Measurements from ENCODE around the gene PIERCE2. TPM values are rescaled to one million over a fixed set of nuclear protein-coding genes. Genes with fewer than 3 reads are reported as not detected.

Gene PIERCE2, protein sequence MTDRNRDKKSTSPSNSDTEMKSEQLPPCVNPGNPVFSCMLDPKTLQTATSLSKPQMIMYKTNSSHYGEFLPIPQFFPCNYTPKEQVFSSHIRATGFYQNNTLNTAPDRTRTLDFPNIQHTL
- total RNA-seq = 3.6 and 5.3 TPM in 2 replicates

GRCh38 chr15:55408012-55408928 lies at the start of gene PIERCE2, which contains the start of gene CCPG1:
TSS of gene PIERCE2 (plus strand) at chr15:55408495. CDS start at chr15:55408769, 274 bp downstream.
TSS of gene CCPG1 (minus strand) at chr15:55408359. CDS start at chr15:55389424, 18,935 bp downstream.
- no peaks in the 10 kb centered on the region for H3K9me3 ChIP-seq (ENCODE audit: low read depth, low read length)

GRCh38 chr15:55360256-55360655 lies 48.0 kb upstream of the PIERCE2 start:
- H3K4me2 ChIP-seq (ENCODE audit: insufficient read depth, low read length) = no peak overlapping the region
- no peaks in the 10 kb centered on the region for H3K27me3 ChIP-seq (ENCODE audit: insufficient read depth, low read length)
- H3K9me3 ChIP-seq (ENCODE audit: low read depth, low read length) = no peaks in the 10 kb centered on the region
- peak overlapping the region; percentile 17 for H2AFZ ChIP-seq (ENCODE audit: low read length)
- DNase-seq (ENCODE audit: insufficient read length, low spot score, missing footprints) = peak; percentile 32
- TF ChIP-seq, protein P1, sequence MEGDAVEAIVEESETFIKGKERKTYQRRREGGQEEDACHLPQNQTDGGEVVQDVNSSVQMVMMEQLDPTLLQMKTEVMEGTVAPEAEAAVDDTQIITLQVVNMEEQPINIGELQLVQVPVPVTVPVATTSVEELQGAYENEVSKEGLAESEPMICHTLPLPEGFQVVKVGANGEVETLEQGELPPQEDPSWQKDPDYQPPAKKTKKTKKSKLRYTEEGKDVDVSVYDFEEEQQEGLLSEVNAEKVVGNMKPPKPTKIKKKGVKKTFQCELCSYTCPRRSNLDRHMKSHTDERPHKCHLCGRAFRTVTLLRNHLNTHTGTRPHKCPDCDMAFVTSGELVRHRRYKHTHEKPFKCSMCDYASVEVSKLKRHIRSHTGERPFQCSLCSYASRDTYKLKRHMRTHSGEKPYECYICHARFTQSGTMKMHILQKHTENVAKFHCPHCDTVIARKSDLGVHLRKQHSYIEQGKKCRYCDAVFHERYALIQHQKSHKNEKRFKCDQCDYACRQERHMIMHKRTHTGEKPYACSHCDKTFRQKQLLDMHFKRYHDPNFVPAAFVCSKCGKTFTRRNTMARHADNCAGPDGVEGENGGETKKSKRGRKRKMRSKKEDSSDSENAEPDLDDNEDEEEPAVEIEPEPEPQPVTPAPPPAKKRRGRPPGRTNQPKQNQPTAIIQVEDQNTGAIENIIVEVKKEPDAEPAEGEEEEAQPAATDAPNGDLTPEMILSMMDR (IDR thresholded peaks at IDR 0.05; ENCODE audit: extremely low read depth, low read depth, low read length) = no peak
- no peak overlapping the region for H3K4me3 ChIP-seq (ENCODE audit: insufficient read depth, low read length)
- H3K4me1 ChIP-seq (ENCODE audit: insufficient read depth, low read length) = no peaks in the 10 kb centered on the region
- H3K27ac ChIP-seq (ENCODE audit: low read depth, low read length) = no peak overlapping the region
- H3K36me3 ChIP-seq (ENCODE audit: insufficient read depth, low read length) = peaks cover 9% of the 10 kb centered on the region
- H3K79me2 ChIP-seq (ENCODE audit: insufficient read depth, low read length) = no peaks in the 10 kb centered on the region
- H4K20me1 ChIP-seq (ENCODE audit: insufficient read depth, low read length) = no peaks in the 10 kb centered on the region

More at GRCh38 chr15:55408012-55408928, at the start of gene PIERCE2, which contains the start of gene CCPG1:
- Histone ChIP-seq H3K79me2 (ENCODE audit: insufficient read depth, low read length) (peaks cover 36% of the 10 kb centered on the region), H4K20me1 (ENCODE audit: insufficient read depth, low read length) (no peaks in the 10 kb centered on the region), H3K36me3 (ENCODE audit: insufficient read depth, low read length) (no peaks in the 10 kb centered on the region), H2AFZ (ENCODE audit: low read length) (peak within 1 kb of the TSS; percentile 91), H3K4me2 (ENCODE audit: insufficient read depth, low read length) (peak within 1 kb of the TSS; percentile 98), H3K27me3 (ENCODE audit: insufficient read depth, low read length) (no peaks in the 10 kb centered on the region), H3K4me3 (ENCODE audit: insufficient read depth, low read length) (peak within 1 kb of the TSS; percentile 88), H3K27ac (ENCODE audit: low read depth, low read length) (peak within 1 kb of the TSS; percentile 86), H3K4me1 (ENCODE audit: insufficient read depth, low read length) (peaks cover 12% of the 10 kb centered on the region)
- TF ChIP-seq, protein P1 (IDR thresholded peaks at IDR 0.05; ENCODE audit: extremely low read depth, low read depth, low read length) = peak; percentile 55
- peak; percentile 96 for DNase-seq (ENCODE audit: insufficient read length, low spot score, missing footprints)

GRCh38 chr15:55361048-55361447 lies 47.2 kb upstream of the PIERCE2 start:
- H3K4me1 ChIP-seq (ENCODE audit: insufficient read depth, low read length) = no peaks in the 10 kb centered on the region
- no peak for DNase-seq (ENCODE audit: insufficient read length, low spot score, missing footprints)

More at GRCh38 chr15:55361048-55361447, 47.2 kb upstream of the PIERCE2 start:
- Histone ChIP-seq H4K20me1 (ENCODE audit: insufficient read depth, low read length) (no peaks in the 10 kb centered on the region), H3K27me3 (ENCODE audit: insufficient read depth, low read length) (no peaks in the 10 kb centered on the region), H3K27ac (ENCODE audit: low read depth, low read length) (no peak overlapping the region), H3K79me2 (ENCODE audit: insufficient read depth, low read length) (no peaks in the 10 kb centered on the region), H3K4me3 (ENCODE audit: insufficient read depth, low read length) (no peak overlapping the region), H3K36me3 (ENCODE audit: insufficient read depth, low read length) (peaks cover 9% of the 10 kb centered on the region), H3K4me2 (ENCODE audit: insufficient read depth, low read length) (no peak overlapping the region), H3K9me3 (ENCODE audit: low read depth, low read length) (no peaks in the 10 kb centered on the region), H2AFZ (ENCODE audit: low read length) (no peak overlapping the region)
- TF ChIP-seq, protein P1 (IDR thresholded peaks at IDR 0.05; ENCODE audit: extremely low read depth, low read depth, low read length) = no peak

All from osteoblast (primary cell).